ENCODE data around the gene SLIT3.

SLIT3 gene

DNA sequence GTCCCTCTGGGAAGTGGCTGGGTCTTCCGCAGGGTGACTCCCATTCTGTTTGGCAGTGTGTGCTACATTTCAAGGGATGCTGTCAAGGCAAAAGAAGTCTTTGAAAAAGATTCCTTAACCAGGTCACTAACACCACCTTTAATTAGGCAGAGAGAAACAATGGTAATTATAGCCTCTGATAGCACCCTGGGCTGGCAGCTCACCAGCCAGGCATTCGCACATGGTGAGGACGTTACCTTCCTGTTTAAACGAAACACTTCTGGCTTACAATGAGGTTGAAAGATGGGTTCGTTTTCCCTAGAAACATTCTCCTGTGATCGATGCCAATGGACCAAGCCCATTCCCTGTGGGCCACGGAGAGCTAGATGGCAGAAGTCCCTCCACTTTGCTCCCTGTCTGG lies 491.7 kb downstream of the SLIT3 start:
- DNase-seq = no peak

DNA sequence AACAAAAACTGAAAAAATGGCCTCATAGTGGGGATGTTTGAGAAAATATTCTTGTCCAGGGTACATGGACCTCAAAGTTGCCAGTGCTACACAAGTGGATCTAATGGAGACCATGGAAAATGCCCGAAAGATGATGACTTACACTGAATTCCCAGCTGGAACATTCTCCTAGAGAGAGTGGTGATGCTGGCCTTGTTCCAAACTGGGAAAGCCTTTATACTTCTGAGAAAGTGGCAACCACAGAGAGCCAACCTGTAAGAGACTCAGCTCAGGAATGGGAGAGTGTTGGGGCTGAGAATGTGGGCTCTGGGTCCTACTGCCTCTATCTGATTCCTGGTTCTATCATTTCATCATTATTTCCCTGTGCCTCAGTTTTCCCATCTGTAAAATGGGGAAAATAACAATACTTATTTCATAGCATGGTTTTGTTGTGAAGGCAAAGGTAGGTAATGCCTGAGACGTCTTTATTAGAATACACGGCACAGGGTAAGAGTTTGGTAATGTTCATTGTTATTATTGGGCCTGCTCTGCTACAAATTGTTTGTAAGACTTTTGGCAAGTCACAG lies 492.8 kb downstream of the SLIT3 start:
- no peak for DNase-seq

GRCh38 chr5:168807287-168807686 lies 493.7 kb downstream of the SLIT3 start:
- DNase-seq = no peak

DNA sequence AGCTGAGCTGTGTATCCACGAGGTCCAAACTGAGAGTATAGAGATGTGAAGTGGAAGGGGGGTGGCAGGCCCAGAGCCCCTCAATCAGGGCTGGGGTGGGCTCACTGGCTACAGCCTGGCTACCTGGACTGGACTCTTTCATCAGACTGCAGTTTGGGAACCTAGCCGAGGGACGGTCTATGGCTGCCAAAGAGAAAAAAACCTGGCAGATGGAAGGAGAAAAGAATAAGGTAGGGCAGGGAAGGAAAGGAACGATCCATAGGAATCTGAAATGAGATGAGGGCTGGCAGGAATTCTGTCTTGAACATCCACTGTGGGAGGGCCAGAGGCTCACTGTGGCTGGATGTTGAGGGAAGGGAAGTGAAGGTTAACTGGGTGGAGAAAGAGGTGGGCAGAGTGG lies 497.4 kb downstream of the SLIT3 start:
- no peak for DNase-seq

GRCh38 chr5:168802337-168802736 lies 498.6 kb downstream of the SLIT3 start:
- no peak for DNase-seq

DNA sequence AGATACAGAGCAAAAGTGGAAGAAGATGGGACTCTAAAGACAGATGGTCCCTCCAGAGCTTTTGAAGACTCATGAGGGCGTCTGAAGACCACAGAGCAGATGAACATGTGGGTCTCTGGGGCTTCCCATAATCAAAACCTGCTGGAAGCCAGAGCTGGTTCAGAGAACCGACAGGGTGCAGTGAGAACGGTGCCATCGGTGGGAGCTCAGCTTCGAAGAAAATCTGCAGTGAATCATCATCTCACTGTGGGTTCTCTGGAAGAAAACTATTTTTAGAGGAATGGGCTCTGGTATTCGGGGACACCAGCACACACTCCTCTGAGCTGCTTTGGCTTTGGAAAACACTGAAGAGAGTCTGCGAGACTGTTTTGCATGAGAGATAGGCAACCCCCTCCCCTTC lies 499.4 kb downstream of the SLIT3 start:
- DNase-seq = no peak

DNA sequence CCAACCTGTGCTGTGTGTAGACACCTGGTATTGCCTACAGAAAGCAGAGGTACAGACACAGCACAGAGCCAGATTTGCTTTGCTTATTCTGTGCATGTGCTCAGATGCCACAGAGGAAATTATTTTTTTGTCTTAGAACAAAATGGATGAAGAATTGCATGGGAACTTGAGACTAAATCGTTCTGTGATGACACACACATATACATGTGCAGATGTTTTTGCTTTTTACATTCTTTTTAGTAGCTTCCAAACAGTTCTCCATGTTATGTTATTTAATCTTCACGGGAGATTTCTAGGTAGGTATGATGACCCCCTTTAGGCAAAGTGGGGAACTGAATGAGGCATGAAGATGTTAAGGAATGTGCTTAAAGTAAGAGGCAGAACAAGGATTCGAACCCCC lies 500.2 kb downstream of the SLIT3 start:
- DNase-seq = no peak

- no peak for DNase-seq
Measured at GRCh38 chr5:168798065-168799023, 502.6 kb downstream of the SLIT3 start.

DNA sequence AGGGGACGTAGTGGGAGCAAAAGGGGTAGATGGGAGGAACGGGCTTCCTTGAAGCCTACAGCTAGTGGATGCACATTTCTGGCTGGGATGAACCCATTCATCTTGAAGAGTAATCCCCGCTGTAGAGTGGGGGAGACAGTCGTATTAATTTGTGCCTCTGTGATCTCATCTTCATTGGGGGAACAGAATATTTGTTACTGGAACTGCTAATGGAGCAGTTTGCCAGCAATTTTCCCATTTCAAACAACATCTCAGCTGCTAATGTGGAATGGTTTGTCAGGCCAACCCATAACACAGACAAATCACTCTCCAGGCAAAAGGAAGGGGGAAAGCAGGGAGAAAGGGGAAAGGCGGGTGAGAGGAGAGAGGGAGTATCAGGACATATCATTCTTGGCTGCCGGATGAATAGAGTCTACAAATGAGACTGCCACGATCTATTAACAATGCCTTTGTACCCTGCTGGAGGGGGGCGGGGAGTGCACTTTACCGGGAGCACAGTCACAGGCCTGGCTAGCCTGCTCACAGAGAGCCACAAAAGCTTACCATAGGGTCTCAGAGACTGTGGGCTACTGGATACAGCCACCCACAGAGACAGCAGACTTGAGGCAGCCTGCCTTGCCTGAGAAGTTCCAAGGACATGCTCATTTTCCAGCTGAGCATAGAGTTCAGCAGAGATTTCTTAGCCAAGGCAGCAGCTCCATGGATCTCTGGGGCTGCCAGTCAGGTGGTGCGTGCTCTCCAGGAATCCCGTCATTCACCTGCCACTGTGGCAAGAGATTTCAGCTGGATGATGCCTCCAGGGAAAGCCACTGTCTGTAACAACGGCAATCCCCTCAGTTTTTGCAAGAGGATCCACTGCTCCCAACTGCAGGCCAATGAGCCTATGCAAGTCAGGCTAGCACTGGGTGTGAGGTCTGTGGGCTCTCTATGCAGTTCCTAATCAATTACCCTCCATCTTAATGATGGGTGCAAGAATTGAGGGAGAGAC lies 504.1 kb downstream of the SLIT3 start:
- DNase-seq = no peak

DNA sequence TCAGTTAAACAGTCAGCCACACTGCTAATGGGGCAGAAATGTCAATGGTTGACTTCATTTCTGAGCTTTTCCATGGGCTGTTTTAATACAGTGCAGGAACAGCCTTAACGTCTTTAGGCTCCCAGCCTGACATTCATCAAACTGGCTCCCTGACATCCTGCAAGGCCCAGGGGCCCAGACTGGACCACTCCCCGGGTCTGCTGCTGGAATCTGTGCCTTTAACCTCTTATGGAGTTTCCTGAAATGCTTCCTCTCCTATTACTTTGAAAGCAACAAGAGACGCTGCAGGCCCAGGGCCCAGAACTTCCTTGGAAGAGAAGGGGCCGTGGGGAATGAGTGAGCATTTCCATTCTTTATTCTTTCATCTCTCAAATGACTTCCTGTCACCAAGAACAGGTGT lies 504.9 kb downstream of the SLIT3 start:
- DNase-seq = no peak

GRCh38 chr5:168793841-168794837 lies 506.8 kb downstream of the SLIT3 start:
- DNase-seq = no peak

GRCh38 chr5:168792678-168793077 lies 508.3 kb downstream of the SLIT3 start:
- no peak for DNase-seq

DNA sequence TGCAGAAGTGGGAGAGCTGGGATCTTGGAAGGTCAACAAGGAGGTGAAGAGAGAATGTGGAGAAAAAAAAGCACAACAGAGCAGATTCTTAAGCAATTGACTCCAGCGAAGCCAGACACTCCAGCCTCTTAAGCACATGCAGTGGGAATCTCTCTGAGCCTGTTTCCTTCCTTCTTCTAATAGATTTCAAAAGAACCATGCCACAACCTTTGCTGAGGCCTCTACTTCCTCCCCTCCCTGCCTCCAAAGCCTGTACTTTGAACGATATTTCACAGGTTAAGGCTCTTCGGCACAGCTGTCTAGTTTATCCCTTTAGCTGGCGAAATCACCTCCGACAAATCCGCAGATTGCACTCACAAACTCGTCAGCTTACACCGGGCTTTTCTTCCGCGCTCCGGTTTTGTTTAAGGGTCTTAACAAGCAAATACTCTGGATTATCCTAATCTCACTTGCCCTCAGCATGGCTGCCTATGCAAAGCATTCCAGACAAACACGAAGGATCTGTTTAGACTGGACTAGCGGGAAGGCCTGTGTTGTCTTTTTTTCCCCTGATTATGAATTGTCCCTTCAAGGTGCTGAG lies 510.2 kb downstream of the SLIT3 start:
- DNase-seq = no peak

- DNase-seq = no peak
Measured at GRCh38 chr5:168790002-168790635, 510.8 kb downstream of the SLIT3 start.

GRCh38 chr5:168788786-168789185 lies 512.2 kb downstream of the SLIT3 start:
- DNase-seq = no peak

GRCh38 chr5:168788107-168788506 lies 512.8 kb downstream of the SLIT3 start:
- DNase-seq = no peak

GRCh38 chr5:168786147-168786546 lies 514.8 kb downstream of the SLIT3 start:
- no peak for DNase-seq

DNA sequence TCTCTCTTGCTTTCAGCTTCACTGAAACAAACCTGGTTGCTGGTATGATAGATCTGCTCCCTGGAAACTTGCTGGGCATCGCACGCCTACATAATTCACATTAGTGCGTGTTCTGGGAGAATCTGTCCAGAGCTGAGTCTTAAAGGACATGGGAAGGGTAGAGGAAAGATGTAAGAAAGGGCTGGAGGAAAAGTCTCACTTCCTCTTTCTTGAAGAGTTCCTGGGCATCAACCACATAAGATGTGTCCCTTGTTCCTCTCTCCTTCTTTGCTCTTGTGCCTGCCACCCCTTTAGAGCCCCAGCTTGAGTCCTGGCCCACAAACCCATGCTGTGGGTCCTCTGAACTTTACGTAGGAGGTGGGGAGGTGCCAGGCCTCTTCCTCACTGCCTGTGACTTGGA lies 516.5 kb downstream of the SLIT3 start:
- no peak for DNase-seq

GRCh38 chr5:168781941-168782571 lies 518.9 kb downstream of the SLIT3 start:
- DNase-seq = no peak

GRCh38 chr5:168780888-168781287 lies 520.1 kb downstream of the SLIT3 start:
- no peak for DNase-seq

GRCh38 chr5:168779333-168779732 lies 521.6 kb downstream of the SLIT3 start:
- DNase-seq = no peak
